Measurements from ENCODE around the gene IPO13.

DNA sequence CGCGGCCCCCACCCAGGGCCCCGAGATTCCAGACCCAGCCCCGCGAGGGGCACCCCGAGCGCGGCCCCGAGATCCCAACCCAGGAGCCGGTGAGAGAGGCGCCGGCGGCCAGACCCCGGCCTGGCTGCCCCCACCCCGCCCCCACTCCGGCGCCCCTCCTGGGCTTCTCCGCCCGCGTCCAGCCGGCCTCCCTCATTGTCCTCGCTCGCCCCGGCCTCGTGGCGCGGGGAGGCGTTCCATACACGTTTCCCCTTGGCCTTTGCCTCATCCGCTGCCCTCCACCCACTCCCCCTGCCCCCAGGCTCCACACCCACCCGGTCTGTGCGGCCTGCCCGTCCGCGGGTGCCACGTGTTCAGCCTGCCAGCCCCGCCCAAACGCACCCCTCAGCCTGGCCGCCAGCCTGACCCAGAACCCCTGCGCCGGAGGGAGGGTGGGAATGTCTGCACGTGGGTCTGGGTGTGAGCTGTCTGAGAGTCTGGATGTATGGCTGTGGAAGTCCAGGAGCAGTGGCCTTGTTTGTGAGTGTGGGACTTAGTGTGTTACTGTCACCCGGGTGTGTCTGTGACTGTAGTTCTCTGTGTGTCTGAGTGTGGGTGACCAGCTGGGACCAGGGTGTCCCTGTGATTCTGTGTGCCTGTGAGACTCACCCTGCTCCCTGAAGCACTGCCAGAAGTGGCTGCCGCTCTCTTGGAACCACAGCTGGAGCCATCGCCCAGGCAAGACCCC is 32.9 kb downstream of the IPO13 start:
- TF ChIP-seq CTCF (IDR thresholded peaks at IDR 0.05; ENCODE audit: insufficient read depth, low read length, poor library complexity, severe bottlenecking) = no peak
- no peak for TF ChIP-seq EZH2phosphoT487 (conservative IDR thresholded peaks at IDR 0.05; ENCODE audit: low read length)

All from SU-DHL-6 (cell line).